Gastroesophageal sphincter (tissue), 4 donors: ENCODE data around the gene OR2G2. TPM values are rescaled to one million over a fixed set of nuclear protein-coding genes. Genes with fewer than 3 reads are reported as not detected.

ENCODE experiments used
- ATAC-seq: fragments of 150-250 bp; one replicate; pipeline ENCODE4 v1.9.1; 2016; ENCODE audit warnings: mild to moderate bottlenecking, moderate library complexity
- H3K27ac ChIP-seq, 4 donors: fragments of 200-600 bp; sonication (generic) in 3 of 4; 1 replicate in 3 of 4; 2 replicates in 1 of 4; pipeline ENCODE4 v1.5.1; 2016 to 2019
- H3K27me3 ChIP-seq: fragments of 200-600 bp; sonication (generic); one replicate; pipeline ENCODE4 v1.5.1; 2019
- H3K36me3 ChIP-seq, 2 donors: fragments of 200-600 bp; sonication (generic); one replicate each; pipeline ENCODE4 v1.5.1; 2019; ENCODE audit warnings: control low read depth in 1 of 2
- H3K4me1 ChIP-seq, 3 donors: fragments of 200-600 bp; sonication (generic); 1 replicate in 2 of 3; 2 replicates in 1 of 3; pipeline ENCODE4 v1.5.1; 2016 to 2019; ENCODE audit warnings: control low read depth in 2 of 3
- H3K4me3 ChIP-seq, 2 donors: fragments of 200-600 bp; sonication (generic); one replicate each; pipeline ENCODE4 v1.5.1; 2019; ENCODE audit warnings: mild to moderate bottlenecking in 1 of 2, moderate library complexity in 1 of 2
- H3K9me3 ChIP-seq, 3 donors: fragments of 200-600 bp; sonication (generic); one replicate each; pipeline ENCODE4 v1.5.1; 2017 to 2019; ENCODE audit warnings: control low read depth in 2 of 3
- CTCF ChIP-seq, 4 experiments: fragments of 200-600 bp in 2 of 4; fragments of 450-650 bp in 2 of 4; sonication (generic) in 1 of 4; IDR thresholded peaks; one replicate each; pipeline ENCODE4 v1.5.1; 2017 to 2019; ENCODE audit warnings: antibody characterized with exemption in 4 of 4, mild to moderate bottlenecking in 2 of 4, moderate library complexity in 2 of 4
- EP300 ChIP-seq: sonication (generic); formaldehyde crosslinking; IDR thresholded peaks from one replicate; pipeline ENCODE4 v1.6.1; 2017; ENCODE audit warnings: antibody characterized with exemption, mild to moderate bottlenecking
- POLR2A ChIP-seq, 2 donors: fragments of 450-650 bp; IDR thresholded peaks; one replicate each; pipeline ENCODE4 v1.6.1; 2017; ENCODE audit warnings: antibody characterized with exemption in 2 of 2, mild to moderate bottlenecking in 2 of 2, moderate library complexity in 1 of 2
- POLR2AphosphoS5 ChIP-seq: sonication (generic); formaldehyde crosslinking; IDR thresholded peaks from one replicate; pipeline ENCODE4 v1.6.1; 2017; ENCODE audit warnings: antibody characterized with exemption
- WGBS, 2 donors: methylation state at CpG; one replicate each; pipeline ENCODE4 v1.1.5; 2018; ENCODE audit warnings: low coverage in 1 of 2; 5-methylcytosine and 5-hydroxymethylcytosine counted together
- total RNA-seq, 4 donors: library from RNA; depleted of rRNA; stranded (reverse); fragments of >200 nt; gene quantifications; one replicate each; pipeline ENCODE4 v1.1.0, GENCODE V29; 2016

OR2G2 gene
- total RNA-seq, 4 donors from 2014 or later: not detected

GRCh38 chr1:247557926-247558674, 30.1 kb upstream of the OR2G2 start:
- Histone ChIP-seq H3K9me3 (no peaks in the 10 kb centered on the region), H3K4me1 (no peaks in the 10 kb centered on the region), H3K36me3 (no peaks in the 10 kb centered on the region), H3K27ac (no peak overlapping the region), H3K27me3 (no peaks in the 10 kb centered on the region), H3K4me3 (no peak overlapping the region)
- no peak for ATAC-seq
- TF ChIP-seq POLR2AphosphoS5 (no peak), CTCF (IDR thresholded peaks at IDR 0.05) (no peak), EP300 (no peak), POLR2A (IDR thresholded peaks at IDR 0.05) (no peak)
- 64 to 76% methylated on average over 2 of the region's 2 CpGs for WGBS, 2 donors

GRCh38 chr1:247561711-247562110, 26.4 kb upstream of the OR2G2 start:
- no peaks in the 10 kb centered on the region for H3K27me3 ChIP-seq
- no peak for ATAC-seq
- no peaks in the 10 kb centered on the region for H3K36me3 ChIP-seq
- TF ChIP-seq EP300 (no peak), POLR2AphosphoS5 (no peak), CTCF (IDR thresholded peaks at IDR 0.05) (no peak), POLR2A (IDR thresholded peaks at IDR 0.05) (no peak)
- H3K4me1 ChIP-seq: no peaks in the 10 kb centered on the region
- H3K9me3 ChIP-seq: no peaks in the 10 kb centered on the region
- WGBS, 2 donors: 71 to 74% methylated on average over 3 to 9 of the region's 10 CpGs
- H3K27ac ChIP-seq: no peak overlapping the region
- H3K4me3 ChIP-seq: no peak overlapping the region

- H3K4me1 ChIP-seq: no peaks in the 10 kb centered on the region
- no peak for ATAC-seq
- H3K27ac ChIP-seq: no peak overlapping the region
- TF ChIP-seq CTCF (IDR thresholded peaks at IDR 0.05) (no peak), EP300 (no peak), POLR2A (IDR thresholded peaks at IDR 0.05) (no peak), POLR2AphosphoS5 (no peak)
- H3K27me3 ChIP-seq: no peaks in the 10 kb centered on the region
- WGBS, 2 donors: 55 to 80% methylated on average over 1 to 9 of the region's 9 CpGs
- no peaks in the 10 kb centered on the region for H3K9me3 ChIP-seq
- no peaks in the 10 kb centered on the region for H3K36me3 ChIP-seq
- H3K4me3 ChIP-seq: no peak overlapping the region
Measured at GRCh38 chr1:247562198-247562597, 26.0 kb upstream of the OR2G2 start.

GRCh38 chr1:247574236-247574635, 13.9 kb upstream of the OR2G2 start:
- peaks cover 6% of the 10 kb centered on the region for H3K27me3 ChIP-seq
- TF ChIP-seq CTCF (IDR thresholded peaks at IDR 0.05) (no peak), POLR2A (IDR thresholded peaks at IDR 0.05) (no peak), EP300 (no peak), POLR2AphosphoS5 (no peak)
- no peak overlapping the region for H3K27ac ChIP-seq
- WGBS, 2 donors: 35% methylated on average over 1 of the region's 1 CpG; no CpG with 5 or more reads in 1 of the 2 donors
- H3K4me1 ChIP-seq: no peaks in the 10 kb centered on the region
- H3K36me3 ChIP-seq: no peaks in the 10 kb centered on the region
- no peak overlapping the region for H3K4me3 ChIP-seq
- no peak for ATAC-seq
- peaks cover 0 to 3% (median 0%) of the 10 kb centered on the region in 3 donors for H3K9me3 ChIP-seq

- no peak for TF ChIP-seq EP300
- no peak for TF ChIP-seq POLR2A (IDR thresholded peaks at IDR 0.05)
- TF ChIP-seq POLR2AphosphoS5: no peak
- no peak for TF ChIP-seq CTCF (IDR thresholded peaks at IDR 0.05)
- Histone ChIP-seq H3K4me1 (no peaks in the 10 kb centered on the region), H3K27ac (no peak overlapping the region), H3K27me3 (peaks cover 6% of the 10 kb centered on the region), H3K9me3 (peaks cover 0 to 3% (median 0%) of the 10 kb centered on the region in 3 donors), H3K4me3 (no peak overlapping the region), H3K36me3 (no peaks in the 10 kb centered on the region)
- no peak for ATAC-seq
Measured at GRCh38 chr1:247574664-247575063, 13.5 kb upstream of the OR2G2 start.
